Activated gamma-delta T cell treated with Interleukin-2 at 50 U/mL for 16 hours (primary cell): ENCODE results near the gene NHSL1.

Experiments used
- DNase-seq: peaks from one replicate; pipeline ENCODE4 v3.0.0-alpha.2; 2020

The NHSL1 gene

GRCh38 chr6:138523347-138524210 is 24.3 kb upstream of the NHSL1 start:
- no peak for DNase-seq

GRCh38 chr6:138522611-138523010 is 23.3 kb upstream of the NHSL1 start:
- no peak for DNase-seq

GRCh38 chr6:138521790-138522189 is 22.5 kb upstream of the NHSL1 start:
- no peak for DNase-seq

GRCh38 chr6:138520463-138520862 is 21.2 kb upstream of the NHSL1 start:
- DNase-seq = no peak

- DNase-seq = no peak
Measured at GRCh38 chr6:138518054-138518453, 18.8 kb upstream of the NHSL1 start.

- DNase-seq = peak; percentile 47
Measured at GRCh38 chr6:138517635-138518034, 18.3 kb upstream of the NHSL1 start.

GRCh38 chr6:138515657-138516248 is 16.5 kb upstream of the NHSL1 start:
- DNase-seq = no peak

GRCh38 chr6:138514860-138515540 is 15.7 kb upstream of the NHSL1 start:
- DNase-seq = no peak

GRCh38 chr6:138512609-138513008 is 13.3 kb upstream of the NHSL1 start:
- DNase-seq = no peak

GRCh38 chr6:138510093-138510492 is 10.8 kb upstream of the NHSL1 start:
- DNase-seq = no peak

GRCh38 chr6:138509371-138509770 is 10.1 kb upstream of the NHSL1 start:
- DNase-seq = peak; percentile 10

GRCh38 chr6:138508676-138508988 is 9.3 kb upstream of the NHSL1 start:
- no peak for DNase-seq

GRCh38 chr6:138507977-138508675 is 8.8 kb upstream of the NHSL1 start:
- no peak for DNase-seq

GRCh38 chr6:138504764-138505689 is 5.7 kb upstream of the NHSL1 start:
- DNase-seq = no peak

GRCh38 chr6:138503881-138504680 is 4.8 kb upstream of the NHSL1 start:
- no peak for DNase-seq

- no peak for DNase-seq
Measured at GRCh38 chr6:138502546-138502945, 3.3 kb upstream of the NHSL1 start.

- DNase-seq = no peak
Measured at GRCh38 chr6:138500867-138501446, 1.7 kb upstream of the NHSL1 start.

GRCh38 chr6:138500045-138500665 is 861 bp upstream of the NHSL1 start:
- DNase-seq = no peak

- DNase-seq = no peak
Measured at GRCh38 chr6:138498629-138499302, 528 bp downstream of the NHSL1 start.

GRCh38 chr6:138497286-138497685 is 2.0 kb downstream of the NHSL1 start:
- no peak for DNase-seq
